HCT116 (cell line): Measurements from ENCODE around the gene EEA1. TPM values are rescaled to one million over a fixed set of nuclear protein-coding genes. Genes with fewer than 3 reads are reported as not detected.

Source experiments
- ATAC-seq: fragments of 200-7000 bp; cut with Tn5 transposase; 2 replicates; pipeline ENCODE4 v1.9.1; 2020; ENCODE audit warnings: mild to moderate bottlenecking, moderate library complexity
- BruUV-seq: library from RNA; stranded (reverse); fragments of 400-500 nt; replicated peaks from 2 replicates; lab custom pipeline; 2021; lab: Mats Ljungman, UMichigan
- CTCF ChIA-PET: fragments of 300-600 bp; sonication (Branson Sonifier 250); formaldehyde crosslinking; loops from one replicate; lab custom pipeline; 2021; ENCODE audit warnings: antibody characterized with exemption; lab: Charles Lee
- POLR2A ChIA-PET: fragments of 300-600, 350-600 bp; sonication (Branson Sonifier 250); formaldehyde crosslinking; loops from one replicate; lab custom pipeline; 2021; ENCODE audit warnings: antibody characterized with exemption; lab: Charles Lee
- RAD21 ChIA-PET, 2 experiments: fragments of 300-600 bp; sonication (Branson Sonifier 250); formaldehyde crosslinking; loops; one replicate each; lab custom pipeline; 2023; ENCODE audit warnings: low total read pairs in 2 of 2; ENCODE audit not compliant: uncharacterized antibody in 2 of 2, unreplicated experiment in 2 of 2, low non-redundant PET in 1 of 2; lab: Charles Lee
- DNase-seq: peaks from one replicate; pipeline ENCODE4 v3.0.0-alpha.2; 2010; ENCODE audit warnings: low read depth, low spot score
- H2AFZ ChIP-seq: fragments of 200-600 bp; shearing (Covaris generic), sonication (generic); 2 replicates; pipeline ENCODE4 v1.6.1; 2017; ENCODE audit warnings: low read depth, mixed run types, mixed read lengths, antibody characterized with exemption, low read length; ENCODE audit not compliant: poor library complexity, severe bottlenecking
- H3K27ac ChIP-seq: 2 replicates; pipeline ENCODE4 v1.5.1; 2012; ENCODE audit warnings: low read depth, low read length
- H3K27me3 ChIP-seq: fragments of 200-600 bp; sonication (generic); 2 replicates; pipeline ENCODE4 v1.6.1; 2016; ENCODE audit warnings: mixed run types, low read length, mixed read lengths; ENCODE audit not compliant: insufficient read depth
- H3K36me3 ChIP-seq, 2 experiments: fragments of 200-500 bp in 1 of 2; fragments of 200-600 bp in 1 of 2; sonication (Bioruptor generic) in 1 of 2; sonication (generic) in 1 of 2; 2 replicates each; pipeline versions ENCODE4 v1.5.1 to v1.6.1; 2014 to 2016; ENCODE audit warnings: low read length in 2 of 2, inconsistent platforms in 1 of 2, mixed read lengths in 1 of 2, mixed run types in 1 of 2; ENCODE audit not compliant: insufficient read depth in 2 of 2, control insufficient read depth in 1 of 2
- H3K4me1 ChIP-seq, 2 experiments: fragments of 200-600 bp in 1 of 2; sonication (generic) in 1 of 2; 2 replicates each; pipeline versions ENCODE4 v1.5.1 to v1.6.1; 2012 to 2017; ENCODE audit warnings: low read length in 2 of 2, inconsistent platforms in 1 of 2, mild to moderate bottlenecking in 1 of 2, mixed read lengths in 1 of 2, mixed run types in 1 of 2, moderate library complexity in 1 of 2; ENCODE audit not compliant: insufficient read depth in 2 of 2, control insufficient read depth in 1 of 2
- H3K4me2 ChIP-seq: fragments of 200-600 bp; sonication (generic); 2 replicates; pipeline ENCODE4 v1.6.1; 2017; ENCODE audit warnings: mixed run types, low read length, mixed read lengths
- H3K4me3 ChIP-seq, 2 experiments: fragments of 200-600 bp in 1 of 2; sonication (generic) in 1 of 2; replicated peaks in 1 of 2; 2 replicates each; pipeline ENCODE4 v1.5.1; 2011 to 2016; ENCODE audit warnings: low read length in 2 of 2, control low read depth in 1 of 2, low read depth in 1 of 2, mild to moderate bottlenecking in 1 of 2, mixed read lengths in 1 of 2, mixed run types in 1 of 2
- H3K79me2 ChIP-seq: fragments of 200-600 bp; sonication (generic); 2 replicates; pipeline ENCODE4 v1.6.1; 2017; ENCODE audit warnings: mild to moderate bottlenecking, mixed run types, low read length, moderate library complexity, mixed read lengths; ENCODE audit not compliant: insufficient read depth
- H3K9ac ChIP-seq: fragments of 200-600 bp; sonication (generic); 2 replicates; pipeline ENCODE4 v1.6.1; 2016; ENCODE audit warnings: low read length, mixed read lengths
- H3K9me2 ChIP-seq: fragments of 200-600 bp; sonication (generic), shearing (Covaris generic); 2 replicates; pipeline ENCODE4 v1.6.1; 2017; ENCODE audit warnings: mixed run types, mild to moderate bottlenecking, moderate library complexity; ENCODE audit not compliant: insufficient read depth
- H3K9me3 ChIP-seq, 2 experiments: fragments of 200-500 bp in 1 of 2; fragments of 200-600 bp in 1 of 2; sonication (Bioruptor generic) in 1 of 2; sonication (generic) in 1 of 2; 2 replicates each; pipeline ENCODE4 v1.6.1; 2014 to 2017; ENCODE audit warnings: low read length in 2 of 2, mixed read lengths in 2 of 2, inconsistent platforms in 1 of 2, low read depth in 1 of 2, mild to moderate bottlenecking in 1 of 2, mixed run types in 1 of 2, moderate library complexity in 1 of 2; ENCODE audit not compliant: control insufficient read depth in 1 of 2, insufficient read depth in 1 of 2
- H4K20me1 ChIP-seq: fragments of 200-600 bp; sonication (generic), shearing (Covaris generic); 2 replicates; pipeline ENCODE4 v1.6.1; 2017; ENCODE audit warnings: mixed run types, mild to moderate bottlenecking, moderate library complexity; ENCODE audit not compliant: insufficient read depth
- CEBPB ChIP-seq: IDR thresholded peaks from 2 replicates; pipeline ENCODE4 v1.6.1; 2012; ENCODE audit warnings: low read depth
- EGR1 ChIP-seq: IDR thresholded peaks from 2 replicates; pipeline ENCODE4 v1.6.1; 2012; ENCODE audit warnings: low read depth
- FOSL1 ChIP-seq: IDR thresholded peaks from 2 replicates; pipeline ENCODE4 v1.6.1; 2012; ENCODE audit warnings: low read depth
- JUND ChIP-seq: IDR thresholded peaks from 2 replicates; pipeline ENCODE4 v1.6.1; 2012
- MAX ChIP-seq: IDR thresholded peaks from 2 replicates; pipeline ENCODE4 v1.6.1; 2012
- POLR2A ChIP-seq: IDR thresholded peaks from 2 replicates; pipeline ENCODE4 v1.7.0; 2011; ENCODE audit warnings: borderline replicate concordance; ENCODE audit not compliant: insufficient read depth, insufficient read length; ENCODE audit errors: extremely low read depth
- POLR2AphosphoS5 ChIP-seq: IDR thresholded peaks from 2 replicates; pipeline ENCODE4 v1.6.1; 2011; ENCODE audit warnings: mild to moderate bottlenecking, low read depth, low read length, moderate library complexity
- RAD21 ChIP-seq: IDR thresholded peaks from 2 replicates; pipeline ENCODE4 v1.6.1; 2012; ENCODE audit warnings: low read depth, mild to moderate bottlenecking
- SP1 ChIP-seq: IDR thresholded peaks from 2 replicates; pipeline ENCODE4 v1.6.1; 2012; ENCODE audit warnings: low read depth
- ZFX ChIP-seq: fragments of 450-650 bp; IDR thresholded peaks from 2 replicates; pipeline ENCODE4 v1.6.1; 2017
- ZNF274 ChIP-seq: fragments of 200-500 bp; sonication (Bioruptor generic); IDR thresholded peaks from 2 replicates; pipeline ENCODE4 v1.6.1; 2014; ENCODE audit warnings: mild to moderate bottlenecking, low read depth, low read length, inconsistent platforms
- intact Hi-C: fragments of 100-400 bp; cut with micrococcal nuclease; formaldehyde crosslinking; loops from 2 replicates; pipeline ENCODE4 v1.10.0; 2022
- total RNA-seq: library from RNA; stranded (reverse); gene quantifications from one replicate; pipeline ENCODE4 v1.2.1, GENCODE V29; 2021; ENCODE audit not compliant: unreplicated experiment
- TF ChIP-seq, protein P1 (sequence below), 3 experiments: fragments of 200-600 bp in 1 of 3; sonication (generic) in 1 of 3; IDR thresholded peaks in 2 of 3; conservative IDR thresholded peaks in 1 of 3; 2 replicates each; pipeline ENCODE4 v1.5.1; 2012 to 2017; ENCODE audit warnings: low read depth in 2 of 3, low read length in 2 of 3, antibody characterized with exemption in 1 of 3, borderline replicate concordance in 1 of 3, control low read depth in 1 of 3, mild to moderate bottlenecking in 1 of 3, mixed read lengths in 1 of 3, mixed run types in 1 of 3, moderate library complexity in 1 of 3; ENCODE audit not compliant: insufficient read depth in 1 of 3

Gene EEA1
- total RNA-seq, 1 experiment from 2014 or later = 13.8 TPM

DNA sequence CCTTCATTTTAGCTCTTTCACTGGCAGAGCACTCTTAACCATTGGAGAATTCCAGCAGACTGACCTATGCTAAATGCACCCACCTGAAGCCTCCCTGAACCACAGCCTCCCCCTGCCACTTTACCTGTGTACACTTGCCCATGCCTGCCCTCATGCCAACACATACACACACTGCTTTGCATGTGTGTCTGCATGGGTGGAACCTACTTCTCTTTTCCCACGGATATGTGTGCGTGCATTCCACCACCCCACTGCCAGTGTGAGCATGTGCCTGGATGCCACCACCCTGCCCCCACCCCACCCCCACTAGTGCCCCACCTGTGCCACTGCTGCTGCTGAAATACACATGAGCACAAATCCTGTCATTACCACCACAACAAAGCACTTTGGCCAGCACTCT lies 49.5 kb upstream of the EEA1 start:
- RAD21 ChIA-PET = no interaction called here
- Histone ChIP-seq H3K9me2 (no peaks in the 10 kb centered on the region), H3K4me2 (no peak overlapping the region), H3K4me1 (peaks cover under 1 to 2% of the 10 kb centered on the region in 2 experiments; a peak in 3 of 4 replicates), H3K27me3 (no peaks in the 10 kb centered on the region), H3K27ac (no peak overlapping the region), H2AFZ (no peak overlapping the region)
- DNase-seq = no peak
- POLR2A ChIA-PET = no interaction called here
- TF ChIP-seq, protein P1, sequence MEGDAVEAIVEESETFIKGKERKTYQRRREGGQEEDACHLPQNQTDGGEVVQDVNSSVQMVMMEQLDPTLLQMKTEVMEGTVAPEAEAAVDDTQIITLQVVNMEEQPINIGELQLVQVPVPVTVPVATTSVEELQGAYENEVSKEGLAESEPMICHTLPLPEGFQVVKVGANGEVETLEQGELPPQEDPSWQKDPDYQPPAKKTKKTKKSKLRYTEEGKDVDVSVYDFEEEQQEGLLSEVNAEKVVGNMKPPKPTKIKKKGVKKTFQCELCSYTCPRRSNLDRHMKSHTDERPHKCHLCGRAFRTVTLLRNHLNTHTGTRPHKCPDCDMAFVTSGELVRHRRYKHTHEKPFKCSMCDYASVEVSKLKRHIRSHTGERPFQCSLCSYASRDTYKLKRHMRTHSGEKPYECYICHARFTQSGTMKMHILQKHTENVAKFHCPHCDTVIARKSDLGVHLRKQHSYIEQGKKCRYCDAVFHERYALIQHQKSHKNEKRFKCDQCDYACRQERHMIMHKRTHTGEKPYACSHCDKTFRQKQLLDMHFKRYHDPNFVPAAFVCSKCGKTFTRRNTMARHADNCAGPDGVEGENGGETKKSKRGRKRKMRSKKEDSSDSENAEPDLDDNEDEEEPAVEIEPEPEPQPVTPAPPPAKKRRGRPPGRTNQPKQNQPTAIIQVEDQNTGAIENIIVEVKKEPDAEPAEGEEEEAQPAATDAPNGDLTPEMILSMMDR (IDR thresholded peaks at IDR 0.05 in 2 of 3, conservative IDR thresholded peaks at IDR 0.05 in 1 of 3; ENCODE audit: borderline replicate concordance in 1 of 3, insufficient read depth in 1 of 3, low read depth in 2 of 3, low read length in 2 of 3) = no peak
- TF ChIP-seq POLR2A = no peak
- TF ChIP-seq, all 23 proteins: peak for 0
- no peak overlapping the region for H3K4me3 ChIP-seq
- H3K9me3 ChIP-seq = no peaks in the 10 kb centered on the region
- ATAC-seq = no peak
- H3K36me3 ChIP-seq = no peaks in the 10 kb centered on the region
- no peaks in the 10 kb centered on the region for H4K20me1 ChIP-seq
- BruUV-seq = no TSS peak
- no peaks in the 10 kb centered on the region for H3K79me2 ChIP-seq
- CTCF ChIA-PET = interaction anchor here (0.8 kb wide), 1 partner anchor 8 kb away, joined by 3 read pairs; no protein-coding TSS in a partner anchor
- H3K9ac ChIP-seq = no peak overlapping the region
- intact Hi-C loops = no loop called here

DNA sequence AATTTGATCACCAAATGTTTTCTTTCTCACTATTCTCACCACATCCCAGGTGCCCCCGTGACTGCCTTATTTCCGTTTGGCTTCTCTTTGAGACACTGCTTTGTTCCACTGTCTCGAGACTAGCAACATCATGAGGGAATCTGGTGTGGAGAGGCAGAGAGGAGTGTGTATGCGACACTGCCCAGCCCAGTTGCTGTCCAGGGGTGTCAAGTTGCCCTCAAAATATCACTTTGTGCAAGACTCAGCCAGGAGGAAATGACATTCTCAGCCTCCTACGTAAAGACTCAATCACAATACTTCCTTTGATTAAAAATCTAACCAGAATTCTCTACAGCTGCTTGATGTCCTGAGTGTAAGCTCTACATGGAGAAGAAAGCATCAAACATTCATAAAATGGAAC lies 48.2 kb upstream of the EEA1 start:
- Histone ChIP-seq H3K9me2 (no peaks in the 10 kb centered on the region), H3K9ac (no peak overlapping the region), H3K79me2 (no peaks in the 10 kb centered on the region), H3K4me2 (no peak overlapping the region), H3K9me3 (no peaks in the 10 kb centered on the region), H3K27ac (no peak overlapping the region), H2AFZ (no peak overlapping the region), H4K20me1 (no peaks in the 10 kb centered on the region), H3K36me3 (no peaks in the 10 kb centered on the region), H3K27me3 (no peaks in the 10 kb centered on the region), H3K4me3 (no peak overlapping the region), H3K4me1 (peaks cover 3 to 4% of the 10 kb centered on the region in 2 experiments; a peak in 3 of 4 replicates)
- DNase-seq = no peak
- ChIA-PET POLR2A (no interaction called here), CTCF (no interaction called here), RAD21 (no interaction called here)
- TF ChIP-seq RAD21 (no peak), FOSL1 (no peak), EGR1 (no peak), ZNF274 (no peak), POLR2AphosphoS5 (no peak), SP1 (no peak), ZFX (no peak), JUND (no peak), CEBPB (no peak), MAX (no peak)
- no TSS peak for BruUV-seq
- intact Hi-C loops = no loop called here
- no peak for ATAC-seq
